PFSK-1 (cell line): ENCODE data around the gene PPA1.

ENCODE experiments used
- FOXP2 ChIP-seq: optimal IDR thresholded peaks from 2 replicates; pipeline ENCODE3; 2011; ENCODE audit warnings: borderline replicate concordance, control low read depth, inconsistent platforms; ENCODE audit not compliant: insufficient read depth; ENCODE audit errors: extremely low read length, extremely low read depth
- POLR2AphosphoS5 ChIP-seq: IDR thresholded peaks from 2 replicates; pipeline ENCODE4 v1.6.1; 2012; ENCODE audit warnings: low read depth, mild to moderate bottlenecking, control low read depth, low read length, moderate library complexity
- REST ChIP-seq, 2 experiments: IDR thresholded peaks; 2 replicates each; pipeline versions ENCODE4 v1.6.1 to v1.8.0; 2011 to 2012; ENCODE audit warnings: low read depth in 2 of 2, low read length in 2 of 2, control low read depth in 1 of 2, inconsistent platforms in 1 of 2, mild to moderate bottlenecking in 1 of 2, moderate library complexity in 1 of 2; ENCODE audit not compliant: insufficient read depth in 1 of 2
- SIN3A ChIP-seq: IDR thresholded peaks from 2 replicates; pipeline ENCODE4 v1.6.1; 2012; ENCODE audit warnings: mild to moderate bottlenecking, low read length, moderate library complexity, borderline replicate concordance; ENCODE audit not compliant: insufficient read depth
- TAF1 ChIP-seq: IDR thresholded peaks from 2 replicates; pipeline ENCODE4 v1.6.1; 2012; ENCODE audit warnings: low read length, control low read depth, borderline replicate concordance; ENCODE audit not compliant: insufficient read depth

The PPA1 gene

GRCh38 chr10:70228491-70228890, 4.7 kb downstream of the PPA1 start:
- TF ChIP-seq SIN3A (no peak), TAF1 (no peak), REST (IDR thresholded peaks at IDR 0.05; ENCODE audit: insufficient read depth in 1 of 2, low read depth in 2 of 2, low read length in 2 of 2) (no peak), FOXP2 (no peak), POLR2AphosphoS5 (no peak)

- TF ChIP-seq POLR2AphosphoS5 (no peak), REST (IDR thresholded peaks at IDR 0.05; ENCODE audit: insufficient read depth in 1 of 2, low read depth in 2 of 2, low read length in 2 of 2) (no peak), FOXP2 (no peak), SIN3A (no peak), TAF1 (no peak)
These were observed 5.5 kb downstream of the PPA1 start for GRCh38 chr10:70227548-70228320.

GRCh38 chr10:70223728-70224127, 9.5 kb downstream of the PPA1 start:
- TF ChIP-seq FOXP2 (no peak), REST (IDR thresholded peaks at IDR 0.05; ENCODE audit: insufficient read depth in 1 of 2, low read depth in 2 of 2, low read length in 2 of 2) (no peak), TAF1 (no peak), POLR2AphosphoS5 (no peak), SIN3A (no peak)

GRCh38 chr10:70222340-70222794, 10.9 kb downstream of the PPA1 start:
- TF ChIP-seq POLR2AphosphoS5 = no peak

GRCh38 chr10:70221030-70221429, 12.2 kb downstream of the PPA1 start:
- no peak for TF ChIP-seq REST (IDR thresholded peaks at IDR 0.05; ENCODE audit: insufficient read depth in 1 of 2, low read depth in 2 of 2, low read length in 2 of 2)
- no peak for TF ChIP-seq TAF1
- no peak for TF ChIP-seq SIN3A
- no peak for TF ChIP-seq POLR2AphosphoS5
- TF ChIP-seq FOXP2 = no peak
